SK-N-SH treated with all-trans-retinoic acid at 6 μM for 48 hours (cell line): ENCODE results near the gene CDK5.

ENCODE experiments used
- ESRRG ChIP-seq: fragments of 250-450 bp; sonication (Bioruptor Pico); IDR thresholded peaks from 2 replicates; pipeline ENCODE4 v1.6.1; 2021; ENCODE audit warnings: mild to moderate bottlenecking
- ISL1 ChIP-seq: fragments of 250-450 bp; sonication (Bioruptor Pico); IDR thresholded peaks from 2 replicates; pipeline ENCODE4 v2.1.2; 2022; ENCODE audit warnings: mild to moderate bottlenecking, moderate library complexity

GRCh38 chr7:151081170-151082101, 23.7 kb upstream of the CDK5 start:
- no peak for TF ChIP-seq ESRRG (CRISPR knock-in tag)
- no peak for TF ChIP-seq ISL1
